ENCODE results near the gene NCL.

DNA sequence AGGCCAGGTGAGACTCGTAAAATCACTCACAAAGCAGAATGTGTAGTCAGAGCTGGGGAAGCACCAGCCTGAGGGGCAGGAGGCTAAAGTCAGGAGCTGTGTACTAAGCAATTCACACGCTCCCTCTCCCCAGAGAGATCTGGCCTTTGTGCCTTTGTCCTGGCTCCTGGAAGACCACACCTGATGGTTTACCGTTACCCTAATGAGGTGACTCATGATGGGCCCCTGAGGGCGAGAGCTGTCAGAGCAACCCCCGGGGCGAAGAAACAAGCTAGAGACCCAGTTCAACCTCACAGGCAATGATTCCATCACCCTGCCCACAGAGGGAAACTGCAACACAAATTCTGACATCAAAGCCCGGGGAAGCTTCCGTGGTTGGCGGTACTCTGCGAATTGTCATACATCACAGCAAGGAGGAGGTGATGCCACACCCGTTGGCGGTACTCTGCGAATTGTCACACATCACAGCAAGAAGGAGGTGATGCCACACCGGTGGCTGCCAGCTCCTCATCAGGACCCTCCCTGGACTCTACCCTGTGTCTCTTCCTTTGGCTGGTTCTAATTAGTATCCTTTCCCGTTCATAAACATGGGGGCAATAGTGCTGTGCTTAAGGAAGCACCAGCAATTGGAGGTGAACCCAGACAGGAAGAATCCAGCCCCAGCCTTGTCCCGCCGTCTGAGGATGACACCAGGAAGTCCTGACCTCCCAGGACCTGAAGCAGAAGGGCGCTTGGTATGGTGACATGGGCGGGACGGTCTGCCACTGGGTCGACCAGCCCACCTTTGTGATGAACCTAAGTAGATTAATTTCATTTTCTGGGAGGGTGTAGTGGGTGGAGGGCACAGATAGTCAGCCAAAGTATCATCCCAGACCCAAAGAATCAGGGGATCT, 38.2 kb downstream of the NCL start:
- no peak for TF ChIP-seq CTCF (IDR thresholded peaks at IDR 0.05)
- TF ChIP-seq POLR2A (IDR thresholded peaks at IDR 0.05) = no peak

All from esophagus squamous epithelium (tissue), 4 donors.